HAP-1 (cell line): ENCODE measurements around the gene XRCC4.

Experiments used
- DNase-seq, 2 experiments: peaks; one replicate each; pipeline ENCODE4 v3.0.0-alpha.2; 2016 to 2020; ENCODE audit warnings: low spot score in 2 of 2
- H3K27me3 ChIP-seq: fragments of 250-450 bp; sonication (Bioruptor Pico); 2 replicates; pipeline ENCODE4 v1.5.1; 2020; ENCODE audit warnings: low read depth, mild to moderate bottlenecking, moderate library complexity
- H3K36me3 ChIP-seq: fragments of 250-450 bp; sonication (Bioruptor Pico); replicated peaks from 2 replicates; pipeline ENCODE4 v1.5.1; 2020; ENCODE audit warnings: mild to moderate bottlenecking
- H3K4me1 ChIP-seq: fragments of 250-450 bp; sonication (Bioruptor Pico); 2 replicates; pipeline ENCODE4 v1.5.1; 2020; ENCODE audit warnings: mild to moderate bottlenecking
- H3K4me3 ChIP-seq: fragments of 250-450 bp; sonication (Bioruptor Pico); 2 replicates; pipeline ENCODE4 v1.5.1; 2020; ENCODE audit warnings: mild to moderate bottlenecking, moderate library complexity
- H3K9me3 ChIP-seq: fragments of 250-450 bp; sonication (Bioruptor Pico); 2 replicates; pipeline ENCODE4 v1.5.1; 2020; ENCODE audit warnings: mild to moderate bottlenecking, moderate library complexity
- in situ Hi-C: fragments of 300-500 bp; cut with MboI; formaldehyde crosslinking; loops from 3 replicates; pipeline ENCODE4 v1.14.3; 2020; ENCODE audit warnings: low sequenced_read_pairs, inconsistent platforms, mixed read lengths

Gene XRCC4

GRCh38 chr5:83090169-83090568 lies 12.8 kb downstream of the XRCC4 start:
- no peak overlapping the region for H3K4me3 ChIP-seq
- no peaks in the 10 kb centered on the region for H3K27me3 ChIP-seq
- no peaks in the 10 kb centered on the region for H3K9me3 ChIP-seq
- in situ Hi-C loops = no loop called here
- no peaks in the 10 kb centered on the region for H3K36me3 ChIP-seq
- no peaks in the 10 kb centered on the region for H3K4me1 ChIP-seq
- no peak for DNase-seq

- H3K4me3 ChIP-seq = no peak overlapping the region
- no peaks in the 10 kb centered on the region for H3K36me3 ChIP-seq
- DNase-seq = no peak
- H3K27me3 ChIP-seq = no peaks in the 10 kb centered on the region
- no peaks in the 10 kb centered on the region for H3K9me3 ChIP-seq
- in situ Hi-C loops = no loop called here
- no peaks in the 10 kb centered on the region for H3K4me1 ChIP-seq
Measured at GRCh38 chr5:83092619-83093018, 15.3 kb downstream of the XRCC4 start.

GRCh38 chr5:83093692-83094091 lies 16.3 kb downstream of the XRCC4 start:
- DNase-seq = no peak
- H3K4me3 ChIP-seq = no peak overlapping the region
- H3K4me1 ChIP-seq = no peaks in the 10 kb centered on the region
- in situ Hi-C loops = no loop called here
- H3K27me3 ChIP-seq = no peaks in the 10 kb centered on the region
- no peaks in the 10 kb centered on the region for H3K36me3 ChIP-seq
- no peaks in the 10 kb centered on the region for H3K9me3 ChIP-seq

DNA sequence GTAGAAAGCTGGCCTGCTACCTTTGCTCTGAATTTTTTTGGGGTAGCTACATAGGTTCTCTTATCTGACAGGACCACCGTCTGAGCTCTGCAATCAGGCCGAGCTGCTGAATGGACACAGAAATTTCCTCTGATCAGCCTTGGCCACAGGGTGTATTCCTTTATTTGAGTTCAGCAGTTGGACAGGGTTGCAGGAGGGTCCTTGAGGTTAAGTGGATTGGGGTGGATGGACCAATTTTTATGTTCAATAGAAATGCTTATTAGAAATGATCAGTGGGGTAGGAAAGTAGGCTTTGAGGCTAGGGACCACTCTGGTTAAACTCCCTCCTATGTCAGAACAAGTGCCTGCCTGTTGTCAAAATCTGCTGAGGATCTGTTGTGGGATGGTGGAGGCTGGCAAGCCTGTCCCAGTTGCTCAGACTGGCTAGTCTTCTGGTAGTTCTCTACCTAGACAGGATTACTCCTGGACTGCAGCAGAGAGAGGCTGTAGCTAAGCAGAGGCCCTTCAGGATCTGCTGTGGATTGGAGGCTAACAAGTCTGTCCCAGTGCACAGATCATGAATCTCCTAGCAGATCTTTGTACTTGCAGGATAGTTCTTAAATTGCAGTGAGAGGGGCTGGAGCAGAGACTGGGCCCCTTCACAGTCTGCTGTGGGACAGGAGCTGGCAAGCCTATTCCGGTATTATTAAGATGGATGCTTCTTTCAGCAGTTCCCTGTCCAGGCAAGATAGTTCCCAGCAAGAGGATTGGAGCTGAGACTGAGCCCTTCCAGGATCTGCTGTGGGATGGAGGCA lies 18.0 kb downstream of the XRCC4 start:
- H3K36me3 ChIP-seq = no peaks in the 10 kb centered on the region
- no peak for DNase-seq
- H3K9me3 ChIP-seq = no peaks in the 10 kb centered on the region
- no peaks in the 10 kb centered on the region for H3K27me3 ChIP-seq
- no peaks in the 10 kb centered on the region for H3K4me1 ChIP-seq
- in situ Hi-C loops = no loop called here
- no peak overlapping the region for H3K4me3 ChIP-seq

DNA sequence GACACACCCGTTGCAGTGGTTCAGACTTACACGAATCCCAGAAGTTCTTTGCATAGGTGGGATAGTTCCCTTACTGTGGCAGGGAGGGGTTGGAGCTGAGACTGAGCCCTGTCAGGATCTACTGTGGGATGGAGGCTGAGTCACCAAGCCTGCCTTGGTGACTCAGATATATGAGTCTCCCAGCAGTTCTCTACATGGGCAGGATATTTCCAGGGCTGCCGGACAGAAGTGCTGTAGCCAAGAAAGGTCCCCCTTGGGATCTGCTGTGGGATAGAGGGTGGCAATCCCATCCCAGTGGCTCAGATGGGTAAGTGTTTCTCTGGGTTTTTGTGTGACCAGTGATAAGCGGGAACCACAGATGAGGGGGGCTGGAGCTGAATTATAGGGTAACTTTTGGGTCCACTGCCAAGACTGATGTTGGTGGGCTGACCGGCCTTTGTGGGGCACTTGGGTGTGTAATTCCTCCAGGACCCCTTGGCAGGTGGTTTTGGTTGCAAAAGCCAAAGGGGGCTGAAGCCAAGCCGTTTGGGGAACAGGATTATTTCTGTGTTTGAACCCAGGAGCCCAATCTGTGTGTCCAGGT lies 18.7 kb downstream of the XRCC4 start:
- no peak for DNase-seq
- Histone ChIP-seq H3K9me3 (no peaks in the 10 kb centered on the region), H3K36me3 (no peaks in the 10 kb centered on the region), H3K4me3 (no peak overlapping the region), H3K4me1 (no peaks in the 10 kb centered on the region), H3K27me3 (no peaks in the 10 kb centered on the region)
- in situ Hi-C loops = no loop called here

DNA sequence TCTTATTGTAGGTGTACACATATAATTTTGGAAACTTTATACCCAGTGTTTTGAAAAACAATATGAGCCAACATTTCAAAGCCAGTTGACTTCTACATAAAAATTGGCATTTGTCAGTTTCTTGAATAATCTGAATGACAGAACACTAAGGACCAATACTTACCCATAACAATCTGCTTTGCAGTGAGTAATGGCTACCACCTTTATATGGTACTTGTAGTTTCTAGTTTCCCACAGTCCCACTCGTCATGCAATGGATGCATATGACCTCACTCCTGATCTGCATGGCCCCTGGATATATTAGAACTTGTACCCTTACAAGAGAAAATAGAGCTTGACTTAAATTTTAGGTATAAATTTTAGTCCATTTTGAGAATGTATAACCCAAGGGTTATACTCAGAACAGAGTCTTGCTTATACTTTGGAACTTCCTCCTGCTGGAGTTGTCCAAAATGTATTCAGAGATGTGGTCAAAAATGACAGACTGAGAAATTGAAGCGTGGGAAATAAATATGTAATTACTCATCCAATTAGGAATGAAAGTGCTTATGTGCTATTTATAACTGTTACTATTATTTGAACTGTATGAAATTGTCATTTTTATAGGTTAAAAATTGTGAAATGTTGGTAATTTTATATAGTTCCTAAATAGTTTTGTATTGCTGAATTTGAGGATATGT lies 19.5 kb downstream of the XRCC4 start:
- Histone ChIP-seq H3K4me3 (no peak overlapping the region), H3K9me3 (no peaks in the 10 kb centered on the region), H3K27me3 (no peaks in the 10 kb centered on the region), H3K36me3 (no peaks in the 10 kb centered on the region), H3K4me1 (no peaks in the 10 kb centered on the region)
- in situ Hi-C loops = no loop called here
- no peak for DNase-seq

DNA sequence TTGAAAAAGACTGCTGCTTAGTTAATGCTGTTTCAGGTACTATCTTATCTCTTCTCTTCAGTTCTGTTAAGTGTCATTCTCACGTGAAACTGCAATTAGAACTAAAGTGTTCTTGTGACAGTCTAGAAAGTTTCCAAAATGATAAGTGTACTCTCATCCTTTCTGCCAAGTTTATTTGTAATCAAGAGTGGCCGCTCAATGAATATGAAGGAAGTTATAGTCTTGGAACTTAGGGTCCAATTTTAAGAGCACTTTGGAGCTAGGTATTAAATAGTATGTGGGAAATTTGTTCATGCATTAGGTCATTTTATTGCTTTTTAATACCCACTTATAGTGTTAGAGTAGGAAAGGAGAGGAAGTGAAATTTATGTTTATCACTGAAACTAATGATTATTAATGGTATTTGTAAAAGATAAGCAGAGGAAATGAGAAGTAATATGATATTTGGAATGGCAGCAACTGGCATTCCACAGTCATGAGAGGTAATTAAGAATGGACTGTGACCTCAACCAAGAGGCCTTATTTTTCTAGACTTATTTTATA lies 20.4 kb downstream of the XRCC4 start:
- Histone ChIP-seq H3K4me3 (no peak overlapping the region), H3K9me3 (no peaks in the 10 kb centered on the region), H3K36me3 (no peaks in the 10 kb centered on the region), H3K4me1 (no peaks in the 10 kb centered on the region), H3K27me3 (no peaks in the 10 kb centered on the region)
- no peak for DNase-seq
- in situ Hi-C loops = no loop called here

- in situ Hi-C loops = no loop called here
- no peaks in the 10 kb centered on the region for H3K27me3 ChIP-seq
- H3K36me3 ChIP-seq = no peaks in the 10 kb centered on the region
- H3K4me1 ChIP-seq = no peaks in the 10 kb centered on the region
- no peaks in the 10 kb centered on the region for H3K9me3 ChIP-seq
- H3K4me3 ChIP-seq = no peak overlapping the region
- DNase-seq = no peak
Measured at GRCh38 chr5:83099001-83099400, 21.7 kb downstream of the XRCC4 start.

- no peak for DNase-seq
- Histone ChIP-seq H3K4me1 (no peaks in the 10 kb centered on the region), H3K36me3 (no peaks in the 10 kb centered on the region), H3K9me3 (no peaks in the 10 kb centered on the region), H3K4me3 (no peak overlapping the region), H3K27me3 (no peaks in the 10 kb centered on the region)
- in situ Hi-C loops = no loop called here
Measured at GRCh38 chr5:83099445-83099844, 22.1 kb downstream of the XRCC4 start.

DNA sequence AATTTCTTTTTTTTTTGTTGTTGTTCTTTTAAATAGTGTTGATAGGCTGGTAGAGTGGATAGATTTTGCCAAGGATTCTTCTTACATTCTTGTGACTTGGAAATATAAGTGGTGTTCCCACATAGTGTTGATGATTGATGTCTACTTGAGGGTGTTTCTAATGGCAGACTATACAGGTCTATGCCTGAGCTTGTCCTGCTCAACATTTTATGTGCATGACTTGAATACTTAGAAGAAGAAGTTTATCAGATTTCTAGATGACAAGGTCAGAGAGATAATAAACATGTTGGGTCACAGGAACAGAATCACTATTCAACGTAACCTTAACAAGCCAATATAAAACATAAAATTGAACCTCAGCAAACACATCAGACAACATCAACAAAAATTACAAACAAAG lies 24.2 kb downstream of the XRCC4 start:
- Histone ChIP-seq H3K9me3 (no peaks in the 10 kb centered on the region), H3K27me3 (no peaks in the 10 kb centered on the region), H3K4me3 (no peak overlapping the region), H3K36me3 (no peaks in the 10 kb centered on the region), H3K4me1 (no peaks in the 10 kb centered on the region)
- DNase-seq = no peak
- in situ Hi-C loops = no loop called here

DNA sequence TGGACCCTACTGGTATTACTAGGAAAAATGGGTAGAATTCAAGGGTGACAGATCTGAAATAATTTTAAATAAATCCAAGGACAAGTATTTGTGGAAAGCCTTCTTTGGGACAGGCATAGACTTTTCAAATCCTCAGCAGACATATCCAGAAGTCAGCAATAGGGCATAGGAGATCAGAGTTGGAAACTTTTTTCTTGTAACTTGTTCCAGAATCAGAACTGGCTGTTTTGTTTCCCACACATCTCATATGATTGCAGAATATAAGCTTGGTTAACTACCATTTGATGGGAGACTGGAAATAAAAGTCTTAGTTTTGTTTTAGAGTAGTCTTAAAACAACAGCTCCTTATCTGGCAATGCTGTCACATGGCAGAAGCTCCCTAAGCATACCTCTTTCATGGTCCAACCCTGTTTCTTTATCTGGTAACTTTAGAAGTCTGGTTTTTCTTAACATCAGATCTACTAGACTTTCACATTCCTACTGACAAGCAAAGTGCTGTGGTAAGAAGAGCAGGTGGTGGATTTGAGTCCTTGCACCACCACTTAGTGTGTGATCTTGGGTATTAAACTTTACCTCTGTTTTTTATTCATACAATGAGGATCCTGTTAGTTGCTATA lies 25.1 kb downstream of the XRCC4 start:
- in situ Hi-C loops = no loop called here
- no peak for DNase-seq

DNA sequence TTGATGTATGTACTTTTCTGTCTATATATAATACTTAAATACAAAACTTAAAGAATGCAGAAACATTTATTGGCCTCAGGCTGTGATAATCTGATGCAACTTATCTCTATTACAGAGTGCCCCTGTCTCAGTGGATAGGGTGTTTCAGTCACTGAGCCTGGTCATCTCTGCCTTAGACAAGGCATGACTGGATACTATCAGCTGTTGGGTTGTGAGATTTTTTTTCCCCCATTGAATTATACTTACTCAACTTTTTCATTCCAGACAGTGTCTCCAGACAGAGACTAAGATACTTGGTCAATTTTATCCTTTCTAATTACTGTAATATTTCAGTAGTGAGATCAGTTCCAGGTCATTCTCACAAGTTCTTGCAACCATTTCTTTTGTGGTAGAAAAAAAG lies 26.7 kb downstream of the XRCC4 start:
- Histone ChIP-seq H3K4me1 (no peaks in the 10 kb centered on the region), H3K27me3 (no peaks in the 10 kb centered on the region), H3K4me3 (no peak overlapping the region), H3K9me3 (no peaks in the 10 kb centered on the region), H3K36me3 (no peaks in the 10 kb centered on the region)
- no peak for DNase-seq
- in situ Hi-C loops = no loop called here

More for the DNA sequence above, 25.1 kb downstream of the XRCC4 start:
- Histone ChIP-seq H3K4me3 (no peak overlapping the region), H3K27me3 (no peaks in the 10 kb centered on the region), H3K36me3 (no peaks in the 10 kb centered on the region), H3K9me3 (no peaks in the 10 kb centered on the region), H3K4me1 (no peaks in the 10 kb centered on the region)

DNA sequence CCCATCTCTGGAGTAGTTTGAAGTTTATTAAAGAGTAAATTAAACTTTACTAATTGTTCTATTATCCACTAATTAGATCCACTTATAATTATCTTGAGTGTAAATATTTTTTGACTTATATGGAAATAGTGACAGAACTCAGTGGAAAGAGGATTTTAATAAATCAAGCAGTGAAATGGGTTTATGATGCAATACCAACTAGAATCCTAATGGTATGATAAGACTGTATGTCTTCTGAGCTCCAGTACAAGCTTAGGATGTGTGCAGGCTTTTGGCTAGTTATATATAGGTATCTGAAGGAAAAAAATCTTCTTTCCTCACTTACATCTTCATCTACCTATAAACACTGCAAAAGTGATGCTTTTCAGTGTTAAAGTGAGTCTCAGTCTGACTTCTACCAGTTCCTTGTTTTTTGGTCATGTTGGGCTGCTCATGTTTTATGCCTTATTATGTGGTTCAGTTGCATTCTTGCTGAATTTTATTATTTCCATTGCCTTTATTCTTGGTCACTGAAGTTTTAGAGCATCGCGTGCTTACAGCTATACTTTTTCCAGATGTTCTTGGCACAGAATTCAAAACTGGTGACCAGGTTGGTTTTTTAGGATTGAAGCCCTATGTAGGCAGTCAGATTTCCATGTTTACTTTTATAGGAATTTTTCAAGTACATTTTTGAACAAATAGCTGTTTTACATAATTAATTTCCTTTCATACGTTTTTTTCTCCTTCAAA lies 30.5 kb downstream of the XRCC4 start:
- Histone ChIP-seq H3K4me3 (no peak overlapping the region), H3K4me1 (no peaks in the 10 kb centered on the region), H3K27me3 (no peaks in the 10 kb centered on the region), H3K36me3 (no peaks in the 10 kb centered on the region; the same call in 1 of the 2 replicates), H3K9me3 (no peaks in the 10 kb centered on the region)
- no peak for DNase-seq
- in situ Hi-C loops = no loop called here
